ENCODE data around the gene RCAN2.

- TF ChIP-seq CTCF (IDR thresholded peaks at IDR 0.05) (no peak), SIN3A (IDR thresholded peaks at IDR 0.05; ENCODE audit: borderline replicate concordance, insufficient read depth, low read depth, low read length) (no peak), REST (IDR thresholded peaks at IDR 0.05; ENCODE audit: insufficient read depth in 1 of 2, low read depth in 2 of 2, low read length in 1 of 2) (no peak), POLR2AphosphoS5 (IDR thresholded peaks at IDR 0.05; ENCODE audit: low read depth, low read length) (no peak), TCF7L2 (IDR thresholded peaks at IDR 0.05; ENCODE audit: low read depth, low read length) (no peak)
These were observed 39.9 kb downstream of the RCAN2 start for GRCh38 chr6:46451343-46451742.
